ENCODE measurements around the gene ARHGAP11A. TPM values are rescaled to one million over a fixed set of nuclear protein-coding genes. Genes with fewer than 3 reads are reported as not detected.

Gene ARHGAP11A
- total and polyA plus RNA-seq, 4 donors, result 0.42 to 20.6 (median 0.98) TPM

- H3K36me3 ChIP-seq (ENCODE audit: control insufficient read depth in 4 of 4, insufficient read depth in 3 of 4, low read depth in 1 of 4, low read length in 3 of 4), result no peaks in the 10 kb centered on the region
- peaks cover 0 to 15% (median 5%) of the 10 kb centered on the region in 4 donors for H3K4me1 ChIP-seq (ENCODE audit: control insufficient read depth in 4 of 4, insufficient read depth in 4 of 4, low read length in 3 of 4)
- H3K4me3 ChIP-seq (ENCODE audit: low read depth in 1 of 3, low read length in 3 of 3), result no peak overlapping the region
- TF ChIP-seq EGR1 (IDR thresholded peaks at IDR 0.05; ENCODE audit: low read depth in 2 of 2) (no peak), FOXA2 (IDR thresholded peaks at IDR 0.05) (no peak), TAF1 (conservative IDR thresholded peaks at IDR 0.05) (no peak), YY1 (IDR thresholded peaks at IDR 0.05) (no peak), SP1 (IDR thresholded peaks at IDR 0.05) (no peak), FOXA1 (IDR thresholded peaks at IDR 0.05) (no peak), NR2F2 (IDR thresholded peaks at IDR 0.05) (no peak), ATF3 (IDR thresholded peaks at IDR 0.05) (no peak), HNF4G (IDR thresholded peaks at IDR 0.05) (no peak), HNF4A (conservative IDR thresholded peaks at IDR 0.05) (no peak), GABPA (IDR thresholded peaks at IDR 0.05 in 1 of 2, conservative IDR thresholded peaks at IDR 0.05 in 1 of 2) (no peak), RAD21 (IDR thresholded peaks at IDR 0.05) (no peak), JUND (IDR thresholded peaks at IDR 0.05) (no peak), MAX (IDR thresholded peaks at IDR 0.05) (no peak), CTCF (IDR thresholded peaks at IDR 0.05; ENCODE audit: low read depth, low read length, missing input control) (no peak), REST (IDR thresholded peaks at IDR 0.05) (no peak), RXRA (IDR thresholded peaks at IDR 0.05) (no peak)
- TF ChIP-seq, protein P1, sequence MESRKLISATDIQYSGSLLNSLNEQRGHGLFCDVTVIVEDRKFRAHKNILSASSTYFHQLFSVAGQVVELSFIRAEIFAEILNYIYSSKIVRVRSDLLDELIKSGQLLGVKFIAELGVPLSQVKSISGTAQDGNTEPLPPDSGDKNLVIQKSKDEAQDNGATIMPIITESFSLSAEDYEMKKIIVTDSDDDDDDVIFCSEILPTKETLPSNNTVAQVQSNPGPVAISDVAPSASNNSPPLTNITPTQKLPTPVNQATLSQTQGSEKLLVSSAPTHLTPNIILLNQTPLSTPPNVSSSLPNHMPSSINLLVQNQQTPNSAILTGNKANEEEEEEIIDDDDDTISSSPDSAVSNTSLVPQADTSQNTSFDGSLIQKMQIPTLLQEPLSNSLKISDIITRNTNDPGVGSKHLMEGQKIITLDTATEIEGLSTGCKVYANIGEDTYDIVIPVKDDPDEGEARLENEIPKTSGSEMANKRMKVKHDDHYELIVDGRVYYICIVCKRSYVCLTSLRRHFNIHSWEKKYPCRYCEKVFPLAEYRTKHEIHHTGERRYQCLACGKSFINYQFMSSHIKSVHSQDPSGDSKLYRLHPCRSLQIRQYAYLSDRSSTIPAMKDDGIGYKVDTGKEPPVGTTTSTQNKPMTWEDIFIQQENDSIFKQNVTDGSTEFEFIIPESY (IDR thresholded peaks at IDR 0.05), result no peak
- H3K27ac ChIP-seq (ENCODE audit: low read depth in 1 of 2, low read length in 2 of 2), result no peak overlapping the region
- no peak for DNase-seq (ENCODE audit: low spot score)
- H3K27me3 ChIP-seq (ENCODE audit: control insufficient read depth in 4 of 4, insufficient read depth in 4 of 4, low read length in 3 of 4), result no peaks in the 10 kb centered on the region
- 93% methylated on average over 29 of the region's 29 CpGs for WGBS
- H3K9ac ChIP-seq (ENCODE audit: low read depth in 1 of 2, low read length in 2 of 2), result no peak overlapping the region
- H3K9me3 ChIP-seq (ENCODE audit: control insufficient read depth in 4 of 4, low read length in 3 of 4), result no peaks in the 10 kb centered on the region
These were observed 56.3 kb downstream of the ARHGAP11A start for GRCh38 chr15:32671339-32672325.
